Loucy (cell line): Measurements from ENCODE around the gene WLS.

Experiments
- H2AFZ ChIP-seq: fragments of 200-600 bp; sonication (generic); 2 replicates; pipeline ENCODE4 v1.6.0; 2016; ENCODE audit warnings: antibody characterized with exemption, mild to moderate bottlenecking, low read length, moderate library complexity
- H3F3A ChIP-seq: fragments of 200-600 bp; 2 replicates; pipeline ENCODE4 v1.6.0; 2016; ENCODE audit warnings: antibody characterized with exemption, low read depth, mild to moderate bottlenecking
- H3K27me3 ChIP-seq: fragments of 200-600 bp; sonication (generic); 2 replicates; pipeline ENCODE4 v1.6.1; 2014; ENCODE audit warnings: low read length, mild to moderate bottlenecking; ENCODE audit not compliant: insufficient read depth, poor library complexity, severe bottlenecking
- H3K36me3 ChIP-seq: fragments of 200-600 bp; sonication (generic); 2 replicates; pipeline ENCODE4 v1.6.1; 2016; ENCODE audit warnings: low read length; ENCODE audit not compliant: insufficient read depth
- H3K4me1 ChIP-seq: fragments of 200-600 bp; sonication (generic); 2 replicates; pipeline ENCODE4 v1.5.1; 2014; ENCODE audit warnings: low read length, mild to moderate bottlenecking; ENCODE audit not compliant: insufficient read depth, poor library complexity, severe bottlenecking
- H3K4me2 ChIP-seq: fragments of 200-600 bp; sonication (generic); 2 replicates; pipeline ENCODE4 v1.6.0; 2014; ENCODE audit warnings: antibody characterized with exemption, low read length, low read depth, mild to moderate bottlenecking; ENCODE audit not compliant: poor library complexity, severe bottlenecking
- H3K4me3 ChIP-seq: fragments of 200-600 bp; sonication (generic); 2 replicates; pipeline ENCODE4 v1.5.1; 2014; ENCODE audit warnings: low read length, mild to moderate bottlenecking, mixed read lengths; ENCODE audit not compliant: poor library complexity, severe bottlenecking
- H3K79me2 ChIP-seq: fragments of 200-600 bp; sonication (generic); 2 replicates; pipeline ENCODE4 v1.6.1; 2014; ENCODE audit warnings: low read length; ENCODE audit not compliant: insufficient read depth
- H3K9ac ChIP-seq: fragments of 200-600 bp; sonication (generic); 2 replicates; pipeline ENCODE4 v1.6.0; 2014; ENCODE audit warnings: mild to moderate bottlenecking, low read depth, low read length, moderate library complexity; ENCODE audit not compliant: poor library complexity, severe bottlenecking
- H3K9me2 ChIP-seq: fragments of 200-600 bp; sonication (generic); replicated peaks from 2 replicates; pipeline ENCODE4 v1.6.1; 2016; ENCODE audit warnings: low read depth, low read length, mixed read lengths
- H3K9me3 ChIP-seq: fragments of 200-600 bp; sonication (generic); 2 replicates; pipeline ENCODE4 v1.6.1; 2014; ENCODE audit warnings: mild to moderate bottlenecking, antibody characterized with exemption, low read length, low read depth; ENCODE audit not compliant: insufficient read depth
- H4K20me1 ChIP-seq: fragments of 200-600 bp; sonication (generic); 2 replicates; pipeline ENCODE4 v1.6.0; 2014; ENCODE audit warnings: antibody characterized with exemption, low read length, mild to moderate bottlenecking; ENCODE audit not compliant: insufficient read depth, poor library complexity, severe bottlenecking
- CTCF ChIP-seq: fragments of 200-600 bp; sonication (generic); conservative IDR thresholded peaks from 2 replicates; pipeline ENCODE4 v1.5.1; 2014; ENCODE audit warnings: mild to moderate bottlenecking, antibody characterized with exemption, low read length
- EZH2phosphoT487 ChIP-seq: fragments of 200-600 bp; IDR thresholded peaks from 2 replicates; pipeline ENCODE4 v1.6.1; 2018; ENCODE audit warnings: antibody characterized with exemption, mild to moderate bottlenecking, moderate library complexity, borderline replicate concordance

Gene WLS

GRCh38 chr1:68198752-68199151 lies 33.6 kb downstream of the WLS start:
- no peaks in the 10 kb centered on the region for H3F3A ChIP-seq
- TF ChIP-seq EZH2phosphoT487 (no peak), CTCF (no peak)
- no peak overlapping the region for H3K9ac ChIP-seq
- no peak overlapping the region for H2AFZ ChIP-seq
- no peaks in the 10 kb centered on the region for H3K9me3 ChIP-seq
- H3K4me2 ChIP-seq: no peak overlapping the region
- H3K9me2 ChIP-seq: no peaks in the 10 kb centered on the region
- H3K79me2 ChIP-seq: no peaks in the 10 kb centered on the region
- no peaks in the 10 kb centered on the region for H3K27me3 ChIP-seq
- H3K36me3 ChIP-seq: no peaks in the 10 kb centered on the region
- no peaks in the 10 kb centered on the region for H3K4me1 ChIP-seq
- H3K4me3 ChIP-seq: no peak overlapping the region
- no peaks in the 10 kb centered on the region for H4K20me1 ChIP-seq

GRCh38 chr1:68197891-68198290 lies 34.4 kb downstream of the WLS start:
- Histone ChIP-seq H3F3A (no peaks in the 10 kb centered on the region), H3K4me3 (no peak overlapping the region), H3K9me3 (no peaks in the 10 kb centered on the region), H3K27me3 (no peaks in the 10 kb centered on the region), H3K4me2 (no peak overlapping the region), H3K9me2 (no peaks in the 10 kb centered on the region), H4K20me1 (no peaks in the 10 kb centered on the region), H3K36me3 (no peaks in the 10 kb centered on the region), H3K79me2 (no peaks in the 10 kb centered on the region), H2AFZ (no peak overlapping the region), H3K4me1 (no peaks in the 10 kb centered on the region), H3K9ac (no peak overlapping the region)
- no peak for TF ChIP-seq EZH2phosphoT487
- no peak for TF ChIP-seq CTCF

GRCh38 chr1:68197461-68197860 lies 34.9 kb downstream of the WLS start:
- H2AFZ ChIP-seq: no peak overlapping the region
- H3K9me3 ChIP-seq: no peaks in the 10 kb centered on the region
- H3K4me3 ChIP-seq: no peak overlapping the region
- H3K27me3 ChIP-seq: no peaks in the 10 kb centered on the region
- TF ChIP-seq EZH2phosphoT487 (no peak), CTCF (no peak)
- no peaks in the 10 kb centered on the region for H3K9me2 ChIP-seq
- H3K4me1 ChIP-seq: no peaks in the 10 kb centered on the region
- no peaks in the 10 kb centered on the region for H4K20me1 ChIP-seq
- no peaks in the 10 kb centered on the region for H3K36me3 ChIP-seq
- H3F3A ChIP-seq: no peaks in the 10 kb centered on the region
- no peak overlapping the region for H3K9ac ChIP-seq
- no peaks in the 10 kb centered on the region for H3K79me2 ChIP-seq
- H3K4me2 ChIP-seq: no peak overlapping the region
